ENCODE data around the gene ANKRD28.
"Not testable (repeated sequence)": the region's sequence is repeated elsewhere in the genome, so short reads cannot be mapped to it uniquely, and the experiment has no call there.

The ANKRD28 gene

GRCh38 chr3:15819576-15819975, 21.8 kb upstream of the ANKRD28 start:
- intact Hi-C loops (cut with DNase I; ENCODE audit: low total_unique reads), result loop anchor here (5.0 kb wide), 2 partner anchors 358 to 428 kb away; no protein-coding TSS in a partner anchor
- no peak overlapping the region for H3K27ac ChIP-seq
- no peak overlapping the region for H3K4me3 ChIP-seq
- no peaks in the 10 kb centered on the region for H3K27me3 ChIP-seq
- no peak for TF ChIP-seq CTCF (IDR thresholded peaks at IDR 0.05)
- H3K9me3 ChIP-seq, result no peaks in the 10 kb centered on the region
- no peaks in the 10 kb centered on the region for H3K36me3 ChIP-seq
- DNase-seq, result no peak
- H3K4me1 ChIP-seq, result peaks cover 0 to 43% (median 7%) of the 10 kb centered on the region in 4 donors

DNA sequence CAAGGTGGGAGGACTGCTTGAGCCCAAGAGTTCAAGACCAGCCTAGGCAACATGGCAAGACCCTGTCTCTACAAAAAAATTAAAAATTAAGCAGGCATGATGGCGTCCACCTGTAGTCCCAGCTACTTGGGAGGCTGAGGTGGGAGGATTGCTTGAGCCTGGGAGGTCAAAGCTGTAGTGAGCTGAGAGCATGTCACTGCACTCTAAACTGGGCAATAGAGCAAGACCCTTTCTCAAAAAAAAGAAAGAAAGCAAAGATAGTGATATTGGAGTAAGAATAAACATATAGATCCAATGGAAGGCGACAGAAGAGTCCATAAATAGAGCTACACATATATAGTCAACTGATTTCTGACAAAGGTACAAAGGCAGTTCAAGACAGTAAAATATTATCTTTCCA, 21.3 kb upstream of the ANKRD28 start:
- Histone ChIP-seq H3K27me3 (no peaks in the 10 kb centered on the region), H3K27ac (no peak overlapping the region), H3K9me3 (no peaks in the 10 kb centered on the region), H3K36me3 (no peaks in the 10 kb centered on the region), H3K4me3 (no peak overlapping the region), H3K4me1 (peaks cover 0 to 38% (median 6%) of the 10 kb centered on the region in 4 donors)
- DNase-seq, result no peak
- TF ChIP-seq CTCF (IDR thresholded peaks at IDR 0.05), result no peak
- intact Hi-C loops (cut with DNase I; ENCODE audit: low total_unique reads), result loop anchor here (5.0 kb wide), 2 partner anchors 358 to 428 kb away; no protein-coding TSS in a partner anchor

- no peaks in the 10 kb centered on the region for H3K27me3 ChIP-seq
- H3K36me3 ChIP-seq, result no peaks in the 10 kb centered on the region
- intact Hi-C loops (cut with DNase I; ENCODE audit: low total_unique reads), result loop anchor here (5.0 kb wide), 2 partner anchors 362 to 432 kb away; no protein-coding TSS in a partner anchor
- peaks cover 0 to 13% (median 0%) of the 10 kb centered on the region in 4 donors for H3K4me1 ChIP-seq
- no peaks in the 10 kb centered on the region for H3K9me3 ChIP-seq
- DNase-seq, result no peak
- no peak overlapping the region for H3K4me3 ChIP-seq
- peak; percentile 50 for TF ChIP-seq CTCF (IDR thresholded peaks at IDR 0.05)
- no peak overlapping the region for H3K27ac ChIP-seq
Measured at GRCh38 chr3:15815696-15816095, 17.9 kb upstream of the ANKRD28 start.

- not testable (repeated sequence) for H3K4me3 ChIP-seq, H3K9me3 ChIP-seq, DNase-seq, H3K36me3 ChIP-seq, H3K27ac ChIP-seq, H3K27me3 ChIP-seq, H3K4me1 ChIP-seq
- intact Hi-C loops (cut with DNase I; ENCODE audit: low total_unique reads), result loop anchor here (2.0 kb wide), 1 partner anchor 182 kb away; no protein-coding TSS in a partner anchor
Measured at GRCh38 chr3:15813079-15813478, 15.3 kb upstream of the ANKRD28 start.

DNA sequence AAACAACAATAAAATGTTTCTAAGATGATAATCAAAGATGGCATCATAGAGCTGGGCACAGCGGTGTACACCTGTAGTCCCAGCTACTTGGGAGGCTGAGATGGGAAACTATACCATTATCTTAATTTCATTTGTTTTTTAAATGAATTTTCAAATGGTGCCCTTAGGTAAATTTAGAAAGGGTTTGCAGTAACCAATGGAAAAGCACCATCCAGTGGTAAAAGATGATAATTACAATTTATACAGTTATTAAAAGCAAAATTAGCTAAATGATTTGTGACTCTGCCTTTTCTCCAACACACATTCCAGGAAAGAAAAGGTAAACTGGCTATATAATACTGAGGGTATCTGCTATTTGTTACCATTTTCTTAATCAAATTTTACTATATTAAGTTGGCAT, 14.4 kb upstream of the ANKRD28 start:
- TF ChIP-seq CTCF (IDR thresholded peaks at IDR 0.05), result peak; percentile 50 to 68
- Histone ChIP-seq H3K4me3 (no peak overlapping the region), H3K27ac (no peak overlapping the region), H3K27me3 (no peaks in the 10 kb centered on the region), H3K36me3 (no peaks in the 10 kb centered on the region), H3K9me3 (no peaks in the 10 kb centered on the region), H3K4me1 (peaks cover 0 to 6% (median 0%) of the 10 kb centered on the region in 4 donors)
- intact Hi-C loops (cut with DNase I; ENCODE audit: low total_unique reads), result loop anchor here (2.0 kb wide), 1 partner anchor 181 kb away; no protein-coding TSS in a partner anchor
- no peak for DNase-seq

DNA sequence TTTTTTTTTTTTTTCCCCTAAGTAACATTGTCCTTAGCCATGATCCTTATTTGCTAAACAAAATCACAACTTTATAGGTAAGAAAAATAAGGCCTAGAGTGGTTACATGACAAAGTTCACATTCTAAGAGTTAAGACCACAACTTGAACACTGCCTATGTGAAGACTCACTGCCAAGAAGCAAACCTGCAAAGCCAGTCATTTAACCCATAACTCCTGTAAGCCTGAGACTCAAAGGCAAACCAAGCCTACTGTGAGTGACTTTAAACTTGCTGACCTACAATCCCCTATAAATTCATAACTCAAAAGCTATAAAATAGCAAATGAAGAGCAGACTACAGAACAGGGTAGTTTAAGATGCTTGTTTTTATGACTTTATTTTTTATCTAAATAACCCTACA, 12.9 kb upstream of the ANKRD28 start:
- intact Hi-C loops (cut with DNase I; ENCODE audit: low total_unique reads), result no loop called here
- no peak for TF ChIP-seq CTCF (IDR thresholded peaks at IDR 0.05)
- no peak overlapping the region for H3K27ac ChIP-seq

More for the DNA sequence above, 12.9 kb upstream of the ANKRD28 start:
- no peak for DNase-seq
- H3K9me3 ChIP-seq, result no peaks in the 10 kb centered on the region
- H3K27me3 ChIP-seq, result no peaks in the 10 kb centered on the region
- no peaks in the 10 kb centered on the region for H3K36me3 ChIP-seq
- H3K4me1 ChIP-seq, result peaks cover 0 to 10% (median 3%) of the 10 kb centered on the region in 4 donors
- no peak overlapping the region for H3K4me3 ChIP-seq

Measured in tibial artery (tissue), 4 donors.